Breast epithelium (tissue), 3 donors: ENCODE measurements around the gene RBM38.

Experiments
- POLR2AphosphoS5 ChIP-seq, 3 donors: sonication (generic); formaldehyde crosslinking; IDR thresholded peaks; one replicate each; pipeline ENCODE4 v1.6.1; 2017; ENCODE audit warnings: antibody characterized with exemption in 3 of 3
- TF ChIP-seq, protein P1 (sequence below), 3 donors: fragments of 450-650 bp; IDR thresholded peaks; one replicate each; pipeline ENCODE4 v1.5.1; 2016 to 2017; ENCODE audit warnings: antibody characterized with exemption in 3 of 3, mild to moderate bottlenecking in 3 of 3, moderate library complexity in 3 of 3

DNA sequence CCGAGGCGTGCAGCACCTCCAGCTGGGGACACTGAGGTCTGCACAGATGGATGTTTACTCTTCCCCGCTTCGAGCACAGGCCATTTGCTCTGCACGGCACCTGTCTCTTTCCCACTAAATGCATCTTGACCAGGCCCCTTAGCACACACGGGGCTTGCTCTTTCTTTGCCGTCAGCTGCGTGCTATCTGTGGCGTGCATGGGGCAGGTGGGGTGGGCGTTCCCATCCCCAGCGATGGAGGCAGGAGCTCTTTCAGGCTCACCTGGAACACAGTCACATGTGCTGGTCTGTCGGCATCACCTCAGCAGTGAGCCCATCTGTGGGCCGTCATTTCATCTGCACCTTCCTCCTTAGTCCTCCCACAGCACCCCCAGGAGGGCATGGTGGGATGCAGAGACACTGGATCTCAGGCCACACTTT is 35.1 kb downstream of the RBM38 start:
- no peak for TF ChIP-seq POLR2AphosphoS5 (IDR thresholded peaks at IDR 0.05)
- TF ChIP-seq, protein P1, sequence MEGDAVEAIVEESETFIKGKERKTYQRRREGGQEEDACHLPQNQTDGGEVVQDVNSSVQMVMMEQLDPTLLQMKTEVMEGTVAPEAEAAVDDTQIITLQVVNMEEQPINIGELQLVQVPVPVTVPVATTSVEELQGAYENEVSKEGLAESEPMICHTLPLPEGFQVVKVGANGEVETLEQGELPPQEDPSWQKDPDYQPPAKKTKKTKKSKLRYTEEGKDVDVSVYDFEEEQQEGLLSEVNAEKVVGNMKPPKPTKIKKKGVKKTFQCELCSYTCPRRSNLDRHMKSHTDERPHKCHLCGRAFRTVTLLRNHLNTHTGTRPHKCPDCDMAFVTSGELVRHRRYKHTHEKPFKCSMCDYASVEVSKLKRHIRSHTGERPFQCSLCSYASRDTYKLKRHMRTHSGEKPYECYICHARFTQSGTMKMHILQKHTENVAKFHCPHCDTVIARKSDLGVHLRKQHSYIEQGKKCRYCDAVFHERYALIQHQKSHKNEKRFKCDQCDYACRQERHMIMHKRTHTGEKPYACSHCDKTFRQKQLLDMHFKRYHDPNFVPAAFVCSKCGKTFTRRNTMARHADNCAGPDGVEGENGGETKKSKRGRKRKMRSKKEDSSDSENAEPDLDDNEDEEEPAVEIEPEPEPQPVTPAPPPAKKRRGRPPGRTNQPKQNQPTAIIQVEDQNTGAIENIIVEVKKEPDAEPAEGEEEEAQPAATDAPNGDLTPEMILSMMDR (IDR thresholded peaks at IDR 0.05), result no peak
